ENCODE measurements around the gene IFITM2.
"Not testable (repeated sequence)": the region's sequence is repeated elsewhere in the genome, so short reads cannot be mapped to it uniquely, and the experiment has no call there.

Gene IFITM2

GRCh38 chr11:284105-285020 lies 23.3 kb upstream of the IFITM2 start:
- peak in 1 of 2 experiments; percentile 0 for DNase-seq (ENCODE audit: low read depth in 1 of 2, low spot score in 1 of 2)
- in situ Hi-C loops (cut with HindIII; ENCODE audit: low pct_unique_long_range_greater_than_20kb, low sequenced_read_pairs), result no loop called here
- no peak for TF ChIP-seq JUND (IDR thresholded peaks at IDR 0.05; ENCODE audit: low read depth)

- DNase-seq (ENCODE audit: low read depth in 1 of 2, low spot score in 1 of 2), result peak in 1 of 2 experiments; percentile 0
- in situ Hi-C loops (cut with HindIII; ENCODE audit: low pct_unique_long_range_greater_than_20kb, low sequenced_read_pairs), result no loop called here
- TF ChIP-seq JUND (IDR thresholded peaks at IDR 0.05; ENCODE audit: low read depth), result no peak
Measured at GRCh38 chr11:285021-285893, 22.4 kb upstream of the IFITM2 start.

GRCh38 chr11:285894-286220 lies 21.8 kb upstream of the IFITM2 start:
- no peak for TF ChIP-seq JUND (IDR thresholded peaks at IDR 0.05; ENCODE audit: low read depth)

GRCh38 chr11:286977-287820 lies 20.4 kb upstream of the IFITM2 start:
- in situ Hi-C loops (cut with HindIII; ENCODE audit: low pct_unique_long_range_greater_than_20kb, low sequenced_read_pairs); DNase-seq (ENCODE audit: low read depth in 1 of 2, low spot score in 1 of 2): not testable (repeated sequence)

More at GRCh38 chr11:285894-286220, 21.8 kb upstream of the IFITM2 start:
- in situ Hi-C loops (cut with HindIII; ENCODE audit: low pct_unique_long_range_greater_than_20kb, low sequenced_read_pairs), result no loop called here
- peak in 1 of 2 experiments; percentile 1 for DNase-seq (ENCODE audit: low read depth in 1 of 2, low spot score in 1 of 2)

- DNase-seq (ENCODE audit: low read depth in 1 of 2, low spot score in 1 of 2), result peak in 1 of 2 experiments; percentile 1
- in situ Hi-C loops (cut with HindIII; ENCODE audit: low pct_unique_long_range_greater_than_20kb, low sequenced_read_pairs), result no loop called here
- no peak for TF ChIP-seq JUND (IDR thresholded peaks at IDR 0.05; ENCODE audit: low read depth)
Measured at GRCh38 chr11:287821-288477, 19.7 kb upstream of the IFITM2 start.

GRCh38 chr11:288478-289397 lies 18.9 kb upstream of the IFITM2 start, which contains the start of gene PGGHG:
Gene PGGHG, plus strand, starts transcription at chr11:289126. Its CDS starts 691 bp downstream, at chr11:289817.
- TF ChIP-seq JUND (IDR thresholded peaks at IDR 0.05; ENCODE audit: low read depth), result no peak
- in situ Hi-C loops (cut with HindIII; ENCODE audit: low pct_unique_long_range_greater_than_20kb, low sequenced_read_pairs), result no loop called here
- peak; percentile 72 to 88 for DNase-seq (ENCODE audit: low read depth in 1 of 2, low spot score in 1 of 2)

GRCh38 chr11:289398-289711 lies 18.3 kb upstream of the IFITM2 start:
- in situ Hi-C loops (cut with HindIII; ENCODE audit: low pct_unique_long_range_greater_than_20kb, low sequenced_read_pairs), result no loop called here
- no peak for DNase-seq (ENCODE audit: low read depth in 1 of 2, low spot score in 1 of 2)
- no peak for TF ChIP-seq JUND (IDR thresholded peaks at IDR 0.05; ENCODE audit: low read depth)

- no peak for DNase-seq (ENCODE audit: low read depth in 1 of 2, low spot score in 1 of 2)
- in situ Hi-C loops (cut with HindIII; ENCODE audit: low pct_unique_long_range_greater_than_20kb, low sequenced_read_pairs), result no loop called here
- TF ChIP-seq JUND (IDR thresholded peaks at IDR 0.05; ENCODE audit: low read depth), result no peak
Measured at GRCh38 chr11:289712-290620, 17.6 kb upstream of the IFITM2 start.

GRCh38 chr11:290621-291231 lies 16.9 kb upstream of the IFITM2 start:
- no peak for DNase-seq (ENCODE audit: low read depth in 1 of 2, low spot score in 1 of 2)
- TF ChIP-seq JUND (IDR thresholded peaks at IDR 0.05; ENCODE audit: low read depth), result no peak
- in situ Hi-C loops (cut with HindIII; ENCODE audit: low pct_unique_long_range_greater_than_20kb, low sequenced_read_pairs), result no loop called here
